MM.1S (cell line): ENCODE results near the gene SMAD7.
"Not testable (repeated sequence)": the region's sequence is repeated elsewhere in the genome, so short reads cannot be mapped to it uniquely, and the experiment has no call there.

ENCODE experiments used
- DNase-seq: peaks from one replicate; pipeline ENCODE4 v3.0.0-alpha.2; 2015
- H2AFZ ChIP-seq: fragments of 300-600 bp; sonication (generic); 2 replicates; pipeline ENCODE4 v1.6.0; 2016; ENCODE audit warnings: antibody characterized with exemption, low read length
- H3F3A ChIP-seq: fragments of 300-600 bp; sonication (generic); 2 replicates; pipeline ENCODE4 v1.6.1; 2016; ENCODE audit warnings: mild to moderate bottlenecking, antibody characterized with exemption, low read length, moderate library complexity, mixed read lengths; ENCODE audit not compliant: insufficient read depth
- H3K27ac ChIP-seq: fragments of 300-600 bp; sonication (generic); 2 replicates; pipeline ENCODE4 v1.5.1; 2016; ENCODE audit warnings: mild to moderate bottlenecking, low read length
- H3K27me3 ChIP-seq: fragments of 300-600 bp; sonication (generic); replicated peaks from 2 replicates; pipeline ENCODE4 v1.6.0; 2016; ENCODE audit warnings: low read length; ENCODE audit not compliant: insufficient read depth
- H3K36me3 ChIP-seq: fragments of 300-600 bp; sonication (generic); replicated peaks from 2 replicates; pipeline ENCODE4 v1.6.1; 2016; ENCODE audit warnings: mild to moderate bottlenecking, low read length, mixed read lengths; ENCODE audit not compliant: insufficient read depth
- H3K4me1 ChIP-seq: fragments of 300-600 bp; sonication (generic); 2 replicates; pipeline ENCODE4 v1.6.1; 2016; ENCODE audit warnings: low read length, mixed read lengths
- H3K4me2 ChIP-seq: fragments of 300-600 bp; sonication (generic); 2 replicates; pipeline ENCODE4 v1.6.0; 2016; ENCODE audit warnings: low read depth, low read length
- H3K4me3 ChIP-seq: fragments of 300-600 bp; sonication (generic); 2 replicates; pipeline ENCODE4 v1.5.1; 2016; ENCODE audit warnings: low read length, mixed read lengths
- H3K79me2 ChIP-seq: fragments of 300-600 bp; sonication (generic); 2 replicates; pipeline ENCODE4 v1.6.1; 2016; ENCODE audit warnings: mixed run types, low read length, mixed read lengths
- H3K9ac ChIP-seq: fragments of 300-600 bp; sonication (generic); 2 replicates; pipeline ENCODE4 v1.6.1; 2016; ENCODE audit warnings: low read length, mixed read lengths
- H3K9me2 ChIP-seq: fragments of 300-600 bp; sonication (generic); replicated peaks from 2 replicates; pipeline ENCODE4 v1.6.1; 2016; ENCODE audit warnings: mild to moderate bottlenecking, low read length, mixed read lengths; ENCODE audit not compliant: insufficient read depth
- H3K9me3 ChIP-seq: fragments of 300-600 bp; sonication (generic); replicated peaks from 2 replicates; pipeline ENCODE4 v1.6.1; 2016; ENCODE audit warnings: mild to moderate bottlenecking, low read length, mixed read lengths; ENCODE audit not compliant: insufficient read depth
- H4K20me1 ChIP-seq: fragments of 300-600 bp; sonication (generic); 2 replicates; pipeline ENCODE4 v1.6.1; 2016; ENCODE audit warnings: mild to moderate bottlenecking, low read length, moderate library complexity, mixed read lengths; ENCODE audit not compliant: insufficient read depth
- EZH2 ChIP-seq: fragments of 300-600 bp; sonication (generic); optimal IDR thresholded peaks from 2 replicates; pipeline ENCODE3; 2017; ENCODE audit warnings: low read depth, mild to moderate bottlenecking, antibody characterized with exemption, low read length, mixed read lengths
- EZH2phosphoT487 ChIP-seq: fragments of 300-600 bp; sonication (generic); IDR thresholded peaks from 2 replicates; pipeline ENCODE4 v1.6.1; 2018; ENCODE audit warnings: antibody characterized with exemption, low read length
- TF ChIP-seq, protein P1 (sequence below): fragments of 300-600 bp; sonication (generic); IDR thresholded peaks from 2 replicates; pipeline ENCODE4 v1.5.1; 2016; ENCODE audit warnings: antibody characterized with exemption, low read length, mixed read lengths

Gene SMAD7

DNA sequence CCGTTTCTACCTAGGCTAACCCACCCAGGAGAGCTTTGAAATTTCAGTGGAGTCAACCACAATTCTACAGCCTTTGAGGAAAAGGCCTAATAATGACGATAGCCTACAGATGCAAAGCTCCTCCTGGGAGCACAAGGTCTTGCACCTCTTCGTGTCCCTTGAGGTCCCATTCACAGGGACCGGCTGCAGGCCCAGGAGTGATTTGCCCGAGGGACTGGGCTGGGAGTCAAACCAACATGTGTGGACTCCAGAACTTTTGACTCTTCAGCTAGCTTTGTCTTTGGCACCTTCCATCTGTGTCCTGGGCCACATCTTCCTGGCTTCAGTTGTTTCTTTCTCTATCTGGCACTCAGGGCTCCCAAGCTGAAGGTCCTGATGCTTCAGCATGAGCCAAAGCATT is 76.5 kb downstream of the SMAD7 start:
- no peaks in the 10 kb centered on the region for H4K20me1 ChIP-seq
- H3K9me3 ChIP-seq = no peaks in the 10 kb centered on the region
- H3K4me3 ChIP-seq = no peak overlapping the region
- H3K4me1 ChIP-seq = peaks cover 6% of the 10 kb centered on the region
- H3K27ac ChIP-seq = no peak overlapping the region
- DNase-seq = no peak
- no peak overlapping the region for H2AFZ ChIP-seq
- no peaks in the 10 kb centered on the region for H3K9me2 ChIP-seq
- no peak for TF ChIP-seq EZH2phosphoT487
- TF ChIP-seq, protein P1, sequence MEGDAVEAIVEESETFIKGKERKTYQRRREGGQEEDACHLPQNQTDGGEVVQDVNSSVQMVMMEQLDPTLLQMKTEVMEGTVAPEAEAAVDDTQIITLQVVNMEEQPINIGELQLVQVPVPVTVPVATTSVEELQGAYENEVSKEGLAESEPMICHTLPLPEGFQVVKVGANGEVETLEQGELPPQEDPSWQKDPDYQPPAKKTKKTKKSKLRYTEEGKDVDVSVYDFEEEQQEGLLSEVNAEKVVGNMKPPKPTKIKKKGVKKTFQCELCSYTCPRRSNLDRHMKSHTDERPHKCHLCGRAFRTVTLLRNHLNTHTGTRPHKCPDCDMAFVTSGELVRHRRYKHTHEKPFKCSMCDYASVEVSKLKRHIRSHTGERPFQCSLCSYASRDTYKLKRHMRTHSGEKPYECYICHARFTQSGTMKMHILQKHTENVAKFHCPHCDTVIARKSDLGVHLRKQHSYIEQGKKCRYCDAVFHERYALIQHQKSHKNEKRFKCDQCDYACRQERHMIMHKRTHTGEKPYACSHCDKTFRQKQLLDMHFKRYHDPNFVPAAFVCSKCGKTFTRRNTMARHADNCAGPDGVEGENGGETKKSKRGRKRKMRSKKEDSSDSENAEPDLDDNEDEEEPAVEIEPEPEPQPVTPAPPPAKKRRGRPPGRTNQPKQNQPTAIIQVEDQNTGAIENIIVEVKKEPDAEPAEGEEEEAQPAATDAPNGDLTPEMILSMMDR = no peak
- TF ChIP-seq EZH2 = no peak
- no peaks in the 10 kb centered on the region for H3K36me3 ChIP-seq
- H3K9ac ChIP-seq = no peak overlapping the region
- no peaks in the 10 kb centered on the region for H3K79me2 ChIP-seq
- H3F3A ChIP-seq = peaks cover 5% of the 10 kb centered on the region
- no peaks in the 10 kb centered on the region for H3K27me3 ChIP-seq
- no peak overlapping the region for H3K4me2 ChIP-seq

DNA sequence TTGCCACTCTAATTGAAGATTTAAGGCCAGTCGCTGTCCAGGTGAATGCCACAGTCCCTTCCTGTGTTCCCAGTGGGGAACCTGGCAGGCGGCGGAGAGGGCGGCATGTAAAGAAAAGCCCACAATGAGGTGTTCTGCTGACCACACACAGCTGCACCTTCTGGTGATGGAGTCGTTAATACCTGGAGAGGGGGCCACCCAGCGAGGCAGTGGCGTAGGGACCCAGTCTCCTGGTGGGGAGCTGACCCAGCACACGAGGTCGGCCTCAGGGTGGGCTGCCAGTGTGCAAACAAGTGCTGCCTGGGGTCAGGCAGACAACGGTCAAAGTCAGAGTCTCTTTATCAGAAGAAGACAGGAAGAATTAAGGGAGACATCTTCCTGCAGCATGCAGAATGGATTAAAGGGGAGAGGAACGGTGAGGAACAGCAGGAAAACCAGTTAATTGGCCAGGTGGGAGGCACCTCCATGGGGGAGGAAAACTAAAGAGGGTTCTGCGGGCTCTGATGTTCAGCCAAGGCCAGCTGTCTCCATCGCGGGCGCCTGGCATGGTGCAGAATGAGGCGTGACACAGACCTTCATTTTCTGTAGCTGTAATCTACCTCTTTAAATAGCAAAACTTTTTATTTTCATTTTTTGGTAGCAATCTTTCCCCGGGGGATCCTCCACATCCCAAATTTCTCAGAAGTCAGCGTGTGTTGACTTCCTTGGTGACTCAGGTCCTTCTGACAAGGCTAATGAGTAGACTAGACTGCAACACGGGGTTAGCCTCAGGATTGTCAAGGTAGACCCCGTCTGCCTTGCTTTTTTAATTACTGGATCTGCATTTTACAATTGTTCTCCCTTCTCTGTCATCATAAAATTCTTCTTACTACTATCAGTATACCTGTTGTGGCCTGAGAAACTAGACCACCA is 78.3 kb downstream of the SMAD7 start:
- Histone ChIP-seq H3K4me2 (no peak overlapping the region), H3K27ac (no peak overlapping the region), H3K9me2 (no peaks in the 10 kb centered on the region), H3F3A (peaks cover 22% of the 10 kb centered on the region), H3K9ac (no peak overlapping the region), H4K20me1 (no peaks in the 10 kb centered on the region), H3K79me2 (no peaks in the 10 kb centered on the region), H2AFZ (no peak overlapping the region), H3K4me3 (no peak overlapping the region), H3K27me3 (no peaks in the 10 kb centered on the region), H3K9me3 (no peaks in the 10 kb centered on the region), H3K4me1 (peaks cover 22% of the 10 kb centered on the region), H3K36me3 (no peaks in the 10 kb centered on the region)
- no peak for DNase-seq
- no peak for TF ChIP-seq EZH2
- TF ChIP-seq, protein P1 = no peak
- TF ChIP-seq EZH2phosphoT487 = no peak

DNA sequence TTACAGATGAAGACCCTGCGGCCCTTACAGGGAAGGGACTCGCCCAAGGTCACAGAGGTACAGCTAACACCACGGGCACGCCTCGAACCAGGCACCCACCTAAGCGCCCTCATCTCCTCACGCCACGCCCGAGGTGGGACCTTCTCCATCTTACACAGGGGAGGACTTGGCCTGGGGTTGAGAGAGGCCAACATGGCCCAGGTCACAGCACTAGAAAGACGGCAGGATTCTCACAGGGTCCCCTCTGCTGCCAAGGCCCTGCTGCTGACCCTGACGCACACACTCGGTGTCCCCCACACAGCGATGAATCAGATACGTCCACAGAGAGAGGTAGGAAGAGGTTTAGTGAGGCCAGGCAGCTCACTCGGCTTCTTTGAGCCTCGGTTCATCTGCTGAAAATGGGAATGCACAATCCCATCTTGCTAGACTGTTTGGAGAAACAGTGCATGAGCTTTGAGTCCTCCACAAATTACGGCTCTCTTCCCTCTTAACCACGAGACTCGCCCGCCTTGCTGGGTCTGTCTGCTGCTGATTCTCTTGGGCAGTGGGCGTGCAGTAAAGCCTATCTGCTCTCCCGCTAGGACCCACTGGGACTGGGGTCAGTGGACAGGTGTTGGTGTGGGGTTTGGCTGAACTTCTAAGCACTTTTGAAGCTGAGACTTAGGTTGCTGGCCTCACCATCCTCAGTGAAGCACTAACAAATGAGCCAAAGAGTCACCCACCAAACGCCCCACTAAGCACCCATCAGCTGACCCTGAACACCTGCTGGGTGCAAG is 79.2 kb downstream of the SMAD7 start:
- Histone ChIP-seq H3K79me2 (no peaks in the 10 kb centered on the region), H3K9me3 (no peaks in the 10 kb centered on the region), H3K36me3 (no peaks in the 10 kb centered on the region), H3K4me2 (no peak overlapping the region), H3K9ac (no peak overlapping the region), H3K4me1 (peaks cover 29% of the 10 kb centered on the region), H2AFZ (no peak overlapping the region), H3F3A (peaks cover 26% of the 10 kb centered on the region), H4K20me1 (no peaks in the 10 kb centered on the region), H3K9me2 (no peaks in the 10 kb centered on the region), H3K27me3 (no peaks in the 10 kb centered on the region), H3K27ac (no peak overlapping the region), H3K4me3 (no peak overlapping the region)
- no peak for TF ChIP-seq EZH2phosphoT487
- no peak for TF ChIP-seq EZH2
- TF ChIP-seq, protein P1 = no peak
- DNase-seq = no peak

DNA sequence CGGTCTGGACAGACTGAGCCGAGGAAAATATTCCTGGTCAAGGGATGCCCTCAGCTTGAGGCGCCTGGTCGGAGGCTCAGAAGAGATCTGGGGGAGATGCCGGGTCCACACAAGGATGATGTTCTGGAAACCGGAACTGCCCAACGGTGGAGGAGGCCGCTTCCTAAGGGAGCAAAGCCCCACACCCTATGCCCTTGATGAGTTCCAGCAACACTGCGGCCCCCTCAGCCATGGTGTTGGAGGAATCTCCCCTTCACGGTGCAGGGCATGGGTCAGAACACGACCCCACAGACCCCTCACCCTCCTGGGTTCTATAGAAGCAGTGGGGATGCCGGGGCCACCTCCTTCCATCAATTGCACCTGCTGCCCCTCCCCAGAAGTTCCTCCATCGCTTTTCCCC is 79.8 kb downstream of the SMAD7 start:
- not testable (repeated sequence) for H2AFZ ChIP-seq, H3K4me3 ChIP-seq, H3K4me2 ChIP-seq, H3K27ac ChIP-seq, H3K79me2 ChIP-seq, H4K20me1 ChIP-seq, H3K9me3 ChIP-seq, H3K27me3 ChIP-seq, H3K9me2 ChIP-seq, H3K9ac ChIP-seq, DNase-seq, H3K36me3 ChIP-seq
- peaks cover 26% of the 10 kb centered on the region for H3F3A ChIP-seq
- H3K4me1 ChIP-seq = peaks cover 33% of the 10 kb centered on the region
